Breast epithelium (tissue), 4 donors: ENCODE measurements around the gene SCN2B. TPM values are rescaled to one million over a fixed set of nuclear protein-coding genes. Genes with fewer than 3 reads are reported as not detected.

ENCODE experiments used
- DNase-seq, 2 donors: peaks; one replicate each; pipeline ENCODE4 v3.0.0-alpha.2; 2019; ENCODE audit warnings: low spot score in 2 of 2
- H3K27ac ChIP-seq, 2 donors: fragments of 200-600 bp; sonication (generic) in 1 of 2; one replicate each; pipeline ENCODE4 v1.5.1; 2016 to 2019; ENCODE audit warnings: mild to moderate bottlenecking in 1 of 2
- H3K27me3 ChIP-seq, 2 donors: fragments of 200-600 bp; sonication (generic) in 1 of 2; one replicate each; pipeline versions ENCODE4 v1.5.1 to v1.6.0; 2017 to 2019; ENCODE audit warnings: control low read depth in 1 of 2, mild to moderate bottlenecking in 1 of 2
- H3K36me3 ChIP-seq: fragments of 200-600 bp; one replicate; pipeline ENCODE4 v1.5.1; 2019
- H3K4me1 ChIP-seq, 2 donors: fragments of 200-600 bp; sonication (generic); one replicate each; pipeline ENCODE4 v1.5.1; 2016 to 2019; ENCODE audit warnings: control low read depth in 1 of 2
- H3K4me3 ChIP-seq, 3 donors: fragments of 200-600 bp; sonication (generic); 1 replicate in 2 of 3; 2 replicates in 1 of 3; pipeline ENCODE4 v1.5.1; 2016 to 2019; ENCODE audit warnings: mild to moderate bottlenecking in 3 of 3, moderate library complexity in 2 of 3
- H3K9me3 ChIP-seq, 2 donors: fragments of 200-600 bp; sonication (generic) in 1 of 2; one replicate each; pipeline ENCODE4 v1.5.1; 2016 to 2019; ENCODE audit warnings: control low read depth in 1 of 2
- CTCF ChIP-seq, 3 donors: fragments of 450-650 bp; IDR thresholded peaks; one replicate each; pipeline ENCODE4 v1.5.1; 2016 to 2017; ENCODE audit warnings: antibody characterized with exemption in 3 of 3, mild to moderate bottlenecking in 3 of 3, moderate library complexity in 3 of 3
- POLR2A ChIP-seq: fragments of 450-650 bp; IDR thresholded peaks from one replicate; pipeline ENCODE4 v1.6.1; 2016; ENCODE audit warnings: antibody characterized with exemption, mild to moderate bottlenecking, moderate library complexity
- POLR2AphosphoS5 ChIP-seq, 3 donors: sonication (generic); formaldehyde crosslinking; IDR thresholded peaks; one replicate each; pipeline ENCODE4 v1.6.1; 2017; ENCODE audit warnings: antibody characterized with exemption in 3 of 3
- intact Hi-C: fragments of 100-400 bp; cut with DNase I; formaldehyde crosslinking; loops from one replicate; pipeline ENCODE4 v1.15.1; 2023; ENCODE audit warnings: low total_unique reads
- total RNA-seq, 3 donors: library from RNA; depleted of rRNA; stranded (reverse); fragments of >200 nt; gene quantifications; one replicate each; pipeline ENCODE4 v1.1.0, GENCODE V29; 2016

The SCN2B gene
- total RNA-seq, 3 donors from 2014 or later, result under 0.01 to 0.88 (median 0.16) TPM

- Histone ChIP-seq H3K36me3 (no peaks in the 10 kb centered on the region), H3K4me1 (no peaks in the 10 kb centered on the region), H3K4me3 (no peak overlapping the region), H3K9me3 (no peaks in the 10 kb centered on the region), H3K27ac (no peak overlapping the region), H3K27me3 (no peaks in the 10 kb centered on the region)
- DNase-seq, result no peak
- intact Hi-C loops, result no loop called here
- no peak for TF ChIP-seq POLR2A
- no peak for TF ChIP-seq CTCF (IDR thresholded peaks at IDR 0.05)
- TF ChIP-seq POLR2AphosphoS5 (IDR thresholded peaks at IDR 0.05), result no peak
These were observed 46.0 kb upstream of the SCN2B start for GRCh38 chr11:118222437-118222836.

- H3K27ac ChIP-seq, result no peak overlapping the region
- no peaks in the 10 kb centered on the region for H3K36me3 ChIP-seq
- no peaks in the 10 kb centered on the region for H3K4me1 ChIP-seq
- TF ChIP-seq POLR2A (no peak), CTCF (IDR thresholded peaks at IDR 0.05) (no peak), POLR2AphosphoS5 (IDR thresholded peaks at IDR 0.05) (no peak)
- H3K9me3 ChIP-seq, result no peaks in the 10 kb centered on the region
- intact Hi-C loops, result no loop called here
- no peak for DNase-seq
- no peak overlapping the region for H3K4me3 ChIP-seq
- no peaks in the 10 kb centered on the region for H3K27me3 ChIP-seq
These were observed 45.0 kb upstream of the SCN2B start for GRCh38 chr11:118221419-118221818.

- intact Hi-C loops, result loop anchor here (10.0 kb wide), 1 partner anchor 1185 kb away; no protein-coding TSS in a partner anchor
- Histone ChIP-seq H3K4me1 (no peaks in the 10 kb centered on the region), H3K4me3 (no peak overlapping the region), H3K27ac (no peak overlapping the region), H3K36me3 (no peaks in the 10 kb centered on the region), H3K9me3 (no peaks in the 10 kb centered on the region), H3K27me3 (no peaks in the 10 kb centered on the region)
- no peak for TF ChIP-seq POLR2A
- TF ChIP-seq CTCF (IDR thresholded peaks at IDR 0.05), result no peak
- TF ChIP-seq POLR2AphosphoS5 (IDR thresholded peaks at IDR 0.05), result no peak
- DNase-seq, result no peak
These were observed 43.3 kb upstream of the SCN2B start for GRCh38 chr11:118219732-118220131.

- TF ChIP-seq CTCF (IDR thresholded peaks at IDR 0.05) (no peak), POLR2AphosphoS5 (IDR thresholded peaks at IDR 0.05) (no peak), POLR2A (no peak)
- intact Hi-C loops, result loop anchor here (10.0 kb wide), 1 partner anchor 1186 kb away; no protein-coding TSS in a partner anchor
- Histone ChIP-seq H3K9me3 (no peaks in the 10 kb centered on the region), H3K27ac (no peak overlapping the region), H3K4me1 (no peaks in the 10 kb centered on the region), H3K4me3 (no peak overlapping the region), H3K36me3 (no peaks in the 10 kb centered on the region), H3K27me3 (no peaks in the 10 kb centered on the region)
- no peak for DNase-seq
These were observed 42.8 kb upstream of the SCN2B start for GRCh38 chr11:118219244-118219643.

GRCh38 chr11:118217575-118217974, 41.1 kb upstream of the SCN2B start:
- intact Hi-C loops, result loop anchor here (10.0 kb wide), 1 partner anchor 1187 kb away; no protein-coding TSS in a partner anchor
- no peak overlapping the region for H3K4me3 ChIP-seq
- TF ChIP-seq CTCF (IDR thresholded peaks at IDR 0.05), result no peak
- no peak for TF ChIP-seq POLR2A
- no peak for TF ChIP-seq POLR2AphosphoS5 (IDR thresholded peaks at IDR 0.05)
- H3K4me1 ChIP-seq, result no peaks in the 10 kb centered on the region
- H3K36me3 ChIP-seq, result no peaks in the 10 kb centered on the region
- no peak overlapping the region for H3K27ac ChIP-seq
- no peak for DNase-seq
- no peaks in the 10 kb centered on the region for H3K9me3 ChIP-seq
- no peaks in the 10 kb centered on the region for H3K27me3 ChIP-seq
